GM23338 (cell line): ENCODE data around the gene BMPER. TPM values are rescaled to one million over a fixed set of nuclear protein-coding genes. Genes with fewer than 3 reads are reported as not detected.

ENCODE experiments used
- ATAC-seq: fragments of 200-7000 bp; cut with Tn5 transposase; 3 replicates; pipeline ENCODE4 v1.9.1; 2020
- DNase-seq: peaks from one replicate; pipeline ENCODE4 v3.0.0-alpha.2; 2015; ENCODE audit warnings: low spot score
- H2AFZ ChIP-seq: fragments of 200-600 bp; sonication (generic); 2 replicates; pipeline ENCODE4 v1.8.0; 2016; ENCODE audit warnings: antibody characterized with exemption, mild to moderate bottlenecking, moderate library complexity
- H3F3A ChIP-seq: fragments of 200-600 bp; sonication (generic); replicated peaks from 2 replicates; pipeline ENCODE4 v1.8.0; 2017; ENCODE audit warnings: antibody characterized with exemption, mixed run types, low read depth
- H3K27ac ChIP-seq: fragments of 200-600 bp; sonication (generic); 2 replicates; pipeline ENCODE4 v1.6.1; 2016; ENCODE audit warnings: low read depth
- H3K27me3 ChIP-seq: fragments of 200-600 bp; sonication (generic); 2 replicates; pipeline ENCODE4 v1.8.0; 2016; ENCODE audit warnings: mild to moderate bottlenecking, mixed run types, moderate library complexity; ENCODE audit not compliant: insufficient read depth
- H3K36me3 ChIP-seq: fragments of 200-600 bp; sonication (generic); 2 replicates; pipeline ENCODE4 v1.8.0; 2016; ENCODE audit warnings: mild to moderate bottlenecking; ENCODE audit not compliant: insufficient read depth
- H3K4me1 ChIP-seq: fragments of 200-600 bp; sonication (generic); 2 replicates; pipeline ENCODE4 v1.8.0; 2016; ENCODE audit warnings: mild to moderate bottlenecking, moderate library complexity; ENCODE audit not compliant: insufficient read depth
- H3K4me2 ChIP-seq: fragments of 200-600 bp; sonication (generic); 2 replicates; pipeline ENCODE4 v1.7.1; 2017; ENCODE audit warnings: mixed run types
- H3K4me3 ChIP-seq: fragments of 200-600 bp; sonication (generic); 2 replicates; pipeline ENCODE4 v1.6.1; 2016; ENCODE audit warnings: mixed run types
- H3K79me2 ChIP-seq: fragments of 200-600 bp; sonication (generic); replicated peaks from 2 replicates; pipeline ENCODE4 v1.8.0; 2017; ENCODE audit warnings: mild to moderate bottlenecking; ENCODE audit not compliant: insufficient read depth
- H3K9me2 ChIP-seq: fragments of 200-600 bp; sonication (generic); 2 replicates; pipeline ENCODE4 v1.8.0; 2017; ENCODE audit not compliant: insufficient read depth
- H4K20me1 ChIP-seq: fragments of 200-600 bp; sonication (generic); replicated peaks from 2 replicates; pipeline ENCODE4 v1.8.0; 2017; ENCODE audit warnings: mild to moderate bottlenecking; ENCODE audit not compliant: insufficient read depth
- H3K27ac Mint-ChIP-seq: 2 replicates; pipeline ENCODE4 v1.8.0; 2020; ENCODE audit warnings: inconsistent platforms, mild to moderate bottlenecking, moderate library complexity, mixed read lengths
- H3K27me3 Mint-ChIP-seq: 3 replicates; pipeline ENCODE4 v1.8.0; 2022; ENCODE audit warnings: low read depth, mild to moderate bottlenecking, moderate library complexity, mixed read lengths, inconsistent platforms; ENCODE audit not compliant: insufficient read depth, poor library complexity
- H3K36me3 Mint-ChIP-seq: 3 replicates; pipeline ENCODE4 v1.8.0; 2021; ENCODE audit warnings: low read depth, mild to moderate bottlenecking, inconsistent platforms, moderate library complexity, mixed read lengths
- H3K4me1 Mint-ChIP-seq: 3 replicates; pipeline ENCODE4 v1.8.0; 2020; ENCODE audit warnings: mild to moderate bottlenecking, inconsistent platforms, mixed read lengths
- H3K4me3 Mint-ChIP-seq: 3 replicates; pipeline ENCODE4 v1.8.0; 2021; ENCODE audit warnings: moderate library complexity, mild to moderate bottlenecking, inconsistent platforms, mixed read lengths
- H3K9me3 Mint-ChIP-seq: 3 replicates; pipeline ENCODE4 v1.8.0; 2020; ENCODE audit warnings: moderate library complexity, mild to moderate bottlenecking, inconsistent platforms, mixed read lengths
- CREB1 ChIP-seq: fragments of 250-450 bp; sonication (Bioruptor Pico); IDR thresholded peaks from 2 replicates; pipeline ENCODE4 v1.5.0; 2020; ENCODE audit warnings: low read depth, mild to moderate bottlenecking, moderate library complexity
- CTCF ChIP-seq, 2 experiments: fragments of 200-600 bp in 1 of 2; sonication (generic) in 1 of 2; conservative IDR thresholded peaks; 2 replicates each; pipeline versions ENCODE4 v1.5.1 to v1.6.1; 2016 to 2017; ENCODE audit warnings: antibody characterized with exemption in 2 of 2, low read depth in 2 of 2, mild to moderate bottlenecking in 2 of 2, moderate library complexity in 1 of 2
- ETS1 ChIP-seq: IDR thresholded peaks from 2 replicates; pipeline ENCODE4 v1.6.1; 2016; ENCODE audit warnings: antibody characterized with exemption
- EZH2 ChIP-seq: fragments of 200-600 bp; sonication (generic); IDR thresholded peaks from one replicate; pipeline ENCODE4 v1.8.0; 2017; ENCODE audit warnings: antibody characterized with exemption, mild to moderate bottlenecking, low read depth; ENCODE audit not compliant: unreplicated experiment
- EZH2phosphoT487 ChIP-seq: fragments of 200-600 bp; sonication (generic); IDR thresholded peaks from one replicate; pipeline ENCODE4 v1.8.1; 2018; ENCODE audit warnings: antibody characterized with exemption; ENCODE audit not compliant: unreplicated experiment
- JUNB ChIP-seq: IDR thresholded peaks from one replicate; pipeline ENCODE4 v1.6.1; 2016; ENCODE audit warnings: antibody characterized with exemption; ENCODE audit not compliant: unreplicated experiment
- NANOG ChIP-seq: IDR thresholded peaks from 2 replicates; pipeline ENCODE4 v1.6.1; 2016; ENCODE audit warnings: antibody characterized with exemption, borderline replicate concordance
- POLR2AphosphoS5 ChIP-seq: IDR thresholded peaks from 2 replicates; pipeline ENCODE4 v1.6.1; 2016; ENCODE audit warnings: antibody characterized with exemption, low read depth
- REST ChIP-seq: IDR thresholded peaks from one replicate; pipeline ENCODE4 v1.6.1; 2018; ENCODE audit warnings: antibody characterized with exemption; ENCODE audit not compliant: unreplicated experiment
- STAT1 ChIP-seq: IDR thresholded peaks from one replicate; pipeline ENCODE4 v1.6.1; 2016; ENCODE audit warnings: antibody characterized with exemption; ENCODE audit not compliant: unreplicated experiment
- ZNF114 ChIP-seq: fragments of 250-450 bp; sonication (Bioruptor Pico); IDR thresholded peaks from 2 replicates; pipeline ENCODE4 v1.5.0; 2020; ENCODE audit warnings: mild to moderate bottlenecking, moderate library complexity
- ZNF331 ChIP-seq: fragments of 250-450 bp; sonication (Bioruptor Pico); IDR thresholded peaks from 2 replicates; pipeline ENCODE4 v1.5.0; 2020; ENCODE audit warnings: low read depth, mild to moderate bottlenecking, moderate library complexity
- ZNF462 ChIP-seq: fragments of 250-450 bp; sonication (Bioruptor Pico); IDR thresholded peaks from 2 replicates; pipeline ENCODE4 v1.5.0; 2020; ENCODE audit warnings: mild to moderate bottlenecking, moderate library complexity
- polyA plus RNA-seq: library from polyadenylated mRNA; unstranded; fragments of >200 nt; fragmentation: Nextera tagmentation; extraction: Ambion mirVana; gene quantifications from 2 replicates; pipeline ENCODE4 v1.2.1, GENCODE V29; 2016
- total RNA-seq: library from RNA; depleted of rRNA; stranded (reverse); fragments of >200 nt; shearing (Covaris generic); gene quantifications from 2 replicates; pipeline ENCODE4 v1.2.3, GENCODE V29; 2014

Gene BMPER
- total and polyA plus RNA-seq, 2 experiments from 2014 or later = 0.53 to 1.4 TPM

- H3K27me3 Mint-ChIP-seq = no peaks in the 10 kb centered on the region
- no peaks in the 10 kb centered on the region for H3K36me3 Mint-ChIP-seq
- DNase-seq (peak; percentile 45), ATAC-seq (peak; percentile 86)
- H3K4me3 ChIP-seq = no peak overlapping the region; the same call in 1 of the 2 replicates
- peaks cover 42% of the 10 kb centered on the region for H3K4me1 Mint-ChIP-seq
- H3K4me2 ChIP-seq = peak overlapping the region; percentile 62
- no peak overlapping the region for H3K27ac ChIP-seq
- no peaks in the 10 kb centered on the region for H3K36me3 ChIP-seq
- H3F3A ChIP-seq = no peaks in the 10 kb centered on the region
- H3K27me3 ChIP-seq = no peaks in the 10 kb centered on the region
- H3K4me1 ChIP-seq = peaks cover 31% of the 10 kb centered on the region
- H2AFZ ChIP-seq = no peak overlapping the region
- no peak overlapping the region for H3K4me3 Mint-ChIP-seq
- no peaks in the 10 kb centered on the region for H3K79me2 ChIP-seq
- TF ChIP-seq JUNB (no peak), EZH2 (no peak), EZH2phosphoT487 (no peak), CREB1 (CRISPR knock-in tag) (no peak), ZNF331 (CRISPR knock-in tag) (no peak), NANOG (no peak), STAT1 (no peak), ETS1 (no peak), REST (no peak), CTCF (conservative IDR thresholded peaks at IDR 0.05; ENCODE audit: low read depth in 2 of 2) (no peak), ZNF462 (CRISPR knock-in tag) (no peak), ZNF114 (no peak), POLR2AphosphoS5 (no peak)
- H4K20me1 ChIP-seq = no peaks in the 10 kb centered on the region
- no peaks in the 10 kb centered on the region; the same call in 2 of the 3 replicates for H3K9me3 Mint-ChIP-seq
- peak overlapping the region; percentile 59; the same call in 1 of the 2 replicates for H3K27ac Mint-ChIP-seq
- H3K9me2 ChIP-seq = no peaks in the 10 kb centered on the region
Observed at GRCh38 chr7:34067005-34067778, 161.9 kb downstream of the BMPER start.
